ENCODE data around the gene HPCAL1.

HPCAL1 gene

DNA sequence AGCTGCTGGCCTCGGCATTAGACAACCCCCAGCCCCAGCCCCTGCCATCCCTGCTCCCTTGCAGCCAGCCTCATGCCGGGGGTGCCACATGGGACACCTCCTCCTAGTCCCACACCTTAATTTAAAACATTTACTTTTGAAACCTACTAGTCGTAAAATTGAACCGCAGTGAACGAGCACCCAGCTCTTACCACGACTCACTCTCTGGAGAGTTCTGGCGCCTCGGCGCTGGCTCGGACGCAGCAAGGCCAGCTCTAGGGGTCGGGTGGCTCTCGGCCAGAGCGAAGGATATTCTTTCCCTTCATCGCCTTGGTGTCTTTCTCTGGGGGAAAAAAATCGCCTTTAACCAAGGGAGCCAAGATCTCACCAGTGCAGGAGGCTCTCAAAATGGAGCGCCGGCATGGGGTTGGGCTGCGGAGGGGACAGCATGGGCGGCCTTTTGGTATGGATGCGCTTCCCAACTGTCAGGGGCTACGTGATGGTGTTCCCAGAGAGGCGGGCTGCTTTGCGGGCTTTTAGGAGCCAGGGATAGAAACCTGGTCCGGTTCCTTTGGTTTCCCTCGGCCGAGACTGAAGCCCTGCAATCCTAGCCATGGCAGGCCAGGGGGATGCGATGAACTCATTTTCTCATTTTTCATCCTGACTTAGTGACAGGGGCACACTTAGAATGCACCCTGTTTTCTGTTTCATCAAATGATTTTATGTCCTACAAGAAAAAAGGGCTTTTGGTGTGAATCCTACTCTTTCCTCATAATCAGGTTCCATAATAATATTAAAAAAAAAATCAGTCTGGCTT is 2.0 kb downstream of the HPCAL1 start:
- no peak for DNase-seq

DNA sequence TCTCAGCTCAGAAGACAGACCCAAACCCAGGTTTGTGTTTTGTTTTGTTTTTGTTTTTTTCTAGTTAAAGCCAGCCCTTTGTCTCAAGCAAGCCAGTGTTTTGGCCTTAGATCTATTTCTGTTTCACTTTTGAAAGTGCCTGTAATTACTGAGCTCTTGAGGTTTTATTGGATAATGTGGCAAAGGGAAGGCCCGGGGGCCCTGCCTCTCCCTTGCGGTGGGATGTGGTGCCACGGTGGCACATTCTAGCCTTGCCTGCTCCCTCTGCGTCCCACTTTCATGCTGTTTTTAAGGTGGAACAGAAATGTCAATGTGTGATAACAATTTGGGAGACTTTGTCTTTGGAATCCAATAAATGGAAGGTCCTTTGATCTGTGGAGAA is 2.5 kb downstream of the HPCAL1 start:
- peak; percentile 56 for DNase-seq

DNA sequence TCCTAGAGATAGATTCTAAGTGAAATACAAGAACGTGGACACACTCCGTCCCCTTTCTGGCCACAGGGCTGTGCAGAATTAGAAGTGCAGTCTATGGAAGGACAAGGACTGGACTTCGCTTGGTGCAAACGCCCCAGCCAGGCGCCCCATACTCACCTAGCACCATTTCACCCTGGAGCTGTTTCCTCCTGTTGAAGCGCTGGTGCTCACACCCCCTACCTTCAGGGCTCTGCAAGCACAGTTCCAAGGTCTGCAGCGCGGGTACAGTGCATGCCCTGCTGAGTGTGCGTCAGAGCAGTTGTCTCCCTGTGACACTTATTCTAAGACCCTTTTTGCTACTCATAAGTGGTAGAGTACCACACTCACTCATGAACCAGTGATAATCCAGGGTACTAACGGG is 3.0 kb downstream of the HPCAL1 start:
- no peak for DNase-seq

DNA sequence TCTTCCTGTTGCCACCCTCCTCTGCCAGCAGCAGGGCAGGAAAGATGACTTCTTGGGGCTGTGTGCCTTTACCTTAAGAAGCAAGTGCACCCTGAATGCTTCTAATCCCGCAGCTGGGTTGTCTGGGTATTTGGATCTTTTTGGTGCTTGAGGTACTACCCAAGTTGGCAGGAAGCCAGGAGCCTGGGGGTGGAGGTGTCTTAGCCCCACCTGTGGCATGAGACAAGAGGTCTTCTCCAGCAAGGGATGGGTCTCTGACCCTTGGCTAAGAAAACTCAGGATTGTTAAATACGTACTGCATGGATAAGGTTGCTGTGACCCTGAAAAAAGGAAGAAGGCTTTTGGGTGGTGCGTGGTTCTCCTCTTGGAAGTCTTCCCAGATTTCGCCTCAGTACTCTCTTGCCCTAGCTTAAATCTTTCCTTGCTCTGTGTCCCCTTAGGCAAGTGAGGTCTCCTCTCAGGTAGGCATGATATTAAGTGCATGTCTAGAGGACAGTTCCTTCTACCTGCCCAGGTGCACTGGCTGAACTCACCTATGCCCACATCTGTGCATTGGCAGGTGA is 4.3 kb downstream of the HPCAL1 start:
- no peak for DNase-seq

DNA sequence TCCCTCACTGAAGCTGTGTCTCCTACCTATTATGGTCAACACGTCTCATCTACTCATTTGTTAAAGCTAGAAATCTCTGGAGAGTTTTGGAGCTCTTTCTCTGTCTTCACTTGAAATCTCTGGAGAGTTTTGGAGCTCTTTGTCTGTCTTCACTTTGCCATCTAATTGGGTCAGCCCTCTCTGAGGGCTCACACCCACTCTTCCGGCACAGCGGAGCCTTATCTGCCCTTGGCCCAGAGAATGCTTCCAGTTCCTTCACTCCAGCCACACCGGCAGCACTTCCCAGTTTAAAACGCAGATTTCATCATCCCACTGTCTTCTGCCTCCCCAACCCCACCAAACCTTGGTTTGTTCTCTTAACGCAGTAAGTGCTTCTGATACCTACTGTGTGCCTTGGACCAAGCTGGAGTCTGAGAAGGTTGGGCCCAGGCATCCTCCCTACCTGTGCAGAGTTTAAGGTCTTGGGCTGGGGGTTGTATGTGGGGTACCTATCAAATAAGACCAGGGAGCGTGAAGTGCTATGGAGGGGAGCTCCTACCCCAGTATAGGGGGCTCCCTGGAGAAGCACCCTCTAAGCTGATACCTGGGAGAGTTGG is 5.0 kb downstream of the HPCAL1 start:
- no peak for DNase-seq

DNA sequence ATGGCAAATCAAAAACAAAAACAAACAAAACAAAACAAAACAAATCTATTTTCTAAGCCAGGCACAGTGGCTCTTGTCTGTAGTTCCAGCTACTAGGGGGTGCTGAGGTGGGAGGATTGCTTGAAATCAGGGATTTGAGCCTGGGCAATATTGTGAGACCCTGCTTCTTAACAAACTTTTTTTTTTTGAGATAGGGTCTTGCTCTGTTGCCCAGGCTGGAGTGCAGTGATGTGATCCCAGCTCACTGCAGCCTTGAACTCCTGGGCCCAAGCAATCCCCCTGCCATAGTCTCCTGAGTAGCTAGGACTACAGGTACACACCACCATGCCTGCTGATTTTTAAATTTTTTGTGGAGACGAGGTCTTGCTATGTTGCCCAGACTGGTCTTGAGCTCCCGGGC is 6.2 kb downstream of the HPCAL1 start:
- no peak for DNase-seq

DNA sequence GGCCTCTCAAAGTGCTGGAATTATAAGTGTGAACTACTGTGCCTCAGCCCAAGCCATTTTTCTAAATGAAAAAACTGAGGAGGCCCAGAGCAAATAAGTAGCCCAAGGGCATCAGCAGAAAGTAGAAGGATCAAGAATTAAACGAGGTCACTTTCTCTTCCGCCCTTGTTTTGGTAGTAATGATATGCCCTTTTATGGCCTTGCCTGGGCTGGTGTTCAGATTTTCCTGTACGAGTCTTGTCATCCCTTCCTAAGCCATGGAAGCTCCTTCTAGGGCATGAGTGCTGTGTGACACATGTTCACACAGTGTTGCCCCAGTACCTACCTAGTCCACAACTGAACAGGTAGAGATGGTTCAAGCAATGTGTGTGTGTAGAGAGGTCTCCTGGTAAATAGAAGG is 6.6 kb downstream of the HPCAL1 start:
- DNase-seq, result no peak

DNA sequence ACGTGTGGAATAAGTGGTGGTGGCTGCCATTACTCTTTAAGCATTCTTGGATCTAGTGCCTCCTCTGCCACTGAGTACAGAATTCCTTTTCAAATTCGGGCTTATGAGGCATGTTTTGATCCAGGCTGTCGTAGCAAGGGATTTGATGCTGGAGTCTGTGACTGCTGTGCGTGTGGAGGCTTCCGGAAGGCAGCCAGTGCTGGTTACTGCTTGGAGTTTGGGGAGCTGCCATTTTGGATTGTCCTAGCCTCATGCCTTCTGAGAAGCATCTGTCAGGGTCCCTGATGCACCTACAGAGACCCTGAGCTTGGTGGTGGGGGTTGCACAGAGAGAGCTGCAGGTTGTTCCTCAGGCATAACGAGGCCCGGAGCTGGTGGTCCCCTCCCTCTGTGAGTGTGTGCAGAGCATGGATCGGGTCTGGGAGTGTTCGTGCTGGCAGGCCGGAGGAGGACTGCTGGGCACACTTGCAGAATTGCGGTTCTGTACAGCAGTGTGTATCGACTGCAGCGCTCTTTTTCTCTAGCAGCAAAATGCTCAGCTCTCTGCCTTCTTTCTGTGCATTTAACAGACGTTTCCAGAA is 7.7 kb downstream of the HPCAL1 start:
- no peak for DNase-seq

DNA sequence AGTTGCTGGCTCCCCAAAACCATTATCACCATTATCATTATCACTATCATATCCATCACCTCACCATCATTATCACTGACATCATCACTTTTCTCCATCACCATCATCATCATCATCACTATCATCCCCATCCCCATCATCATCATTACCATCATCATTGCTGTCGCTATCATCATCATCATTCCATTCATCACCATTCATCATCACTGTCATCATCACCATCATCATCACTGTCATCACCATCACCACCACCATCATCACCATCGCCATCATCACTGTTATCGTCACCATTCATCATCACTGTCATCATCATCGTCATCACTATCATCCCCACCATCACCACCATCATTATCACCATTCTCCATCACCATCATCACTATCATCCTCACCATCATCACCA is 9.0 kb downstream of the HPCAL1 start:
- no peak for DNase-seq

DNA sequence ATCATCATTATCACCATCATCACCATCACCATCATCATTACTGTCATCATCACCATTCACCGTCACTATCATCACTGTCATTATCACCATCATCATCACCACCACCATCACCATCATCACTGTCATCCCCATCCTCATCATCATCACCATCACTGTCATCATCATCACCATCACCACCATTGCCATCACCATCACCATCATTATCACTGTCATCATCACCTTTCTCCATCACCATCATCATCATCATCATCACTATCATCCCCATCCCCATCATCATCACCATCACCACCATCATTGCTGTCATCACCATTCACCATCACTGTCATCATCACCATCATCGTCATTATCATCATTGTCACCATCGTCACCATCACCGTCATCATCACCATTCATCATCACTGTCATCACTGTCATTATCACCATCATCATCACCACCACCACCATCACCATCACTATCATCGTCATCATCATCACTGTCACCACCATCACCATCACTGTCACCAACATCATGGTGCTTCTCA is 9.8 kb downstream of the HPCAL1 start:
- no peak for DNase-seq

DNA sequence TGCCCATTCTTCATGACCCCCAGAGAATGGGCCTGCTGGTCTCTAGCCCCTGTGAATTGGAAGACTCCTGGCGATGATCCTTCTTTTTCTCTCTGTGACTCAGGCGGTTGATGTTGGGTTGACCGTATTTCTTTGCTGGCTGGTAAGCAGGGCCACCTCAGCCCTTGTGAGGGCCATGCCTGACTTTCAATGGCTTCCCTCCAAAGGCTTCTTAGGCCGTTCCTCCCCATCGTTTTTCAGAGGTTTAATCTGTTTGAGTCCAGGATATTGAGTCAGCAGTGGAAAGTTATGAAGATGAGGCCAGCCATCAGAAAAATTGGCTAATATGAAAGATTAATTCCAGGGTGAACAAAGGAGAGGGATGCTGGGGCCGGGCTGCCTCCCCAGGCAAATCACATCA is 13.6 kb downstream of the HPCAL1 start:
- no peak for DNase-seq

DNA sequence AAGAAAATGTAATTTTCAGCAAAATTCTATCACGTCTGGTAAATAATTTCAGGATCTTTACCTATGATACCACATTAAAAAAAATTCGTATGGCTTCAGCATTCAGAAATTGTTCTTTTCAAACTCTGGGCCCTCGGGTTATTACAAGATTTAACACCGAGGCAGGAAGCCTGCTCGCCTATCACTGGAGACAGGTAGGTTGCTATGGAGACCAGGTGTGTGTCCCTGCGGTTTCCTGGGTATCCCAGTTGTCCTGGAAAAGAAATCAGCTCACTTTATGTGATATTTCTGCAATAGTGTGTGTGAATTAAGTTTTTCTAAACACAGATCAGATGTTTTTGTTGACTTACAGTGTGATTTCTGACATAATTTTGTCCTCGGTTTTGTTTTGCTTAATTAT is 14.2 kb downstream of the HPCAL1 start:
- no peak for DNase-seq

DNA sequence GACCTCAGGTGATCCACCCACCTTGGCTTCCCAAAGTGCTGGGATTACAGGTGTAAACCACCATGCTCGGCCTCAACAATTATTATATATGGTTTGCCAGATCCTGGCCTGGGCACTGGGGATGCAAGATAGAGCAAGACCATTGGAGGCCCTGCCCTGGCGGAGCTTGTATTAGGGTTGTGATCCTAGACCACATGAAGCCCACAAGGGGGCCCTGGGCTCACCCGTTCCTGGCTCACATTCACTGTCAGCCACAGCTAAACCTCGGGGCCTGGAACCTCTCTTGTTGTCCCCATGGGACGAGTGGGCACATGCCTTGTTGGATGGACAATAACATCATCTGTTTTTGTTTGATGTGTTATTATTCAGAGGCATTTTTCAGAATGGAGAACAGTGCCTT is 14.9 kb downstream of the HPCAL1 start:
- DNase-seq, result no peak

DNA sequence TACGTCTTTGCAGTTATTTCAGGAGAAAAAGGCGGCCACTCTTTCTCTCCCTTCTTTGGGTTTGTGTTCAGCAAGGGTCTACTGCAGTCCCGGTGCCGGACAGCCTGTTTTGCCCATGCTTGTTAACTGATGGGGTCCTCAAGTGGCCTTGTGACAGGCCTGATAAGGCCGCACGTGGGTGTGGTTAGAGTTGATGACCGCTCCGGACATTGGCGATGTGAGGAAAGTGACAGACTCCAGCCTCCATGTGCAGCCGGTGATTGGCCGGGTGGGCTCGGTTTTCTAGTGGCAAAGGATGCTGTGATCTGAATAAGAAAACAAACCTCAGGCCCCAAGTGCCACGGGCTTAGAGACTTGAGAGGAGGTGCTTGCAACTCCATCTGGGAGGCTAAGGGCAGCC is 15.6 kb downstream of the HPCAL1 start:
- no peak for DNase-seq

DNA sequence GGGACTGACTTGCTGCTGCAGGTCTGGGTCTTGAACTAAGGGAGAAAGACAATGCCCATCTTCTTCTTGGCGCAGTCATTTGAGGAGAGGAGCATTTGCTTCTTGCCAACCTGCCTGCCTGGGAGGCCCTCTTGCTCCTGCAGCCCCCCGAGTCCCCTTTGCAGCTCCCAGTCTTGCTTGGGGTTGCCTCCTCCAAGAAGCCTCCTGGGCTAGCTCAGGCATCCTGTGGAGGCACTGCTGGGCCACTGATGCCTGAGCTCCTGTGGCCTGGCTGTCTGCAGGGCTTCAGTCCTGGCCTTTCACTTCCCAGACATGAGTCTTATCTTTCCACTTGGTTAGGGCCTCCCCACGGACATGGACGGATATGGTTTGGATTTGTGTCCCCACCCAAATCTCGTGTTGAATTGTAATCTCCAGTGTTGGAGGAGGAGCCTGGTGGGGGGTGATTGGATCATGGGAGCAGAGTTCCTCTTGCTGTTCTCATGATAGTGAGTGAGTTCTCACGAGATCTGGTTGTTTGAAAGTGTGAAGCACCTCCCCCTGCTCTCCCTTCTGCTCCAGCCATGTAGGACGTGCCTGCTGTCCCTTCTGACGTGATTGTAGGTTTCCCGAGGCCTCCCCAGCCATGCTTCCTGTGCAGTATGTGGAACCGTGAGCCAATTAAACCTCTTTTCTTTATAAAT is 17.3 kb downstream of the HPCAL1 start:
- DNase-seq, result no peak

DNA sequence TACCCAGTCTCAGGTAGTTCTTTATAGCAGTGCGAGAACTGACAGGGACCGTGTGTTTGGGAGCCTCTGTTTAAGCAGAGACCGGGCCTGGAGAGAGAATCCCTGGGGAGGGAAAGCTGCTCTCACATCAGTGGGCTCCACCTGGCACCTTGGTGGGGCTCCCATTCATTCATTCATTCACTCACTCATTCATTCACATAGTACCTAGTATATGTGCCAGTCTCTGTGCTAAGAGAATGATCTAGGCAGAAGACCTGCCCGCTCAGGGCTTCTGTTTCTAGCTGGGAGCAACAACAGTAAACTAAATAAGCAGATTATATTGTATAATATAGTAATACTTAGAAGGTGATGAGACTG is 17.8 kb downstream of the HPCAL1 start:
- DNase-seq, result no peak

DNA sequence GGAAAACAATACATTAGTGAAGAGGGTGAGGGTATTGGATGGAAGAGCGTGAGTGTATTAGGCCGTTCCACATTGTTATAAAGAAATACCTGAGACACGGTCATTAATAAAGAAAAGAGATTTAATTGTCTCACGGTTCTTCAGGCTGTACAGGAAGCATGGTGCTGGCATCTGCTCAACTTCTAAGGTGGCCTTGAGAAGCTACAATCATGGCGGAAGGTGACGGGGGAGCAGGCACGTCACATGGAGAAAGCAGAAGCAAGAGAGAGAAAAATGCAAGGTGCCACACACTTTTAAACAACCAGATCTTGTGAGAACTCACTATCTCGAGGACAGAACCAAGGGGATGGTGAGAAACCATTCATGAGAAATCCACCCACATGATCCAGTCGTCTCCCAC is 18.2 kb downstream of the HPCAL1 start:
- no peak for DNase-seq

DNA sequence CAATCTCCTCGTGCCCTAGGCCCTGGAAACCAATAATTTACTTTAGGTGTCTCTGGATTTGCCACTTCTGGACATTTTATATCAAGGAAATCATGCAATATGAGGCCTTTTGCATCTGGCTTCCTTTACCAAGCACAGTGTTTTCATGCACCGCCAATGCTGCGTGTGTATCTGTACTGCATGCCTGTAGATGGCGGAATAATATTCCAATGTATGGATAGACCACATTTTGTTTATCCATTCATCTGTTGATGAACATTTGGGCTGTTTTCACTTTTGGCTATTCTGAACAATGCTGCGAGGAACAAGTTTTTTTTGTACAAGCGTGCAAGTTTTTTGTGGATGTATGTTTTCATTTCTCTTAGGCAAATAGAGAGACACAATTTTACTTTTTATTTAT is 18.9 kb downstream of the HPCAL1 start:
- no peak for DNase-seq

DNA sequence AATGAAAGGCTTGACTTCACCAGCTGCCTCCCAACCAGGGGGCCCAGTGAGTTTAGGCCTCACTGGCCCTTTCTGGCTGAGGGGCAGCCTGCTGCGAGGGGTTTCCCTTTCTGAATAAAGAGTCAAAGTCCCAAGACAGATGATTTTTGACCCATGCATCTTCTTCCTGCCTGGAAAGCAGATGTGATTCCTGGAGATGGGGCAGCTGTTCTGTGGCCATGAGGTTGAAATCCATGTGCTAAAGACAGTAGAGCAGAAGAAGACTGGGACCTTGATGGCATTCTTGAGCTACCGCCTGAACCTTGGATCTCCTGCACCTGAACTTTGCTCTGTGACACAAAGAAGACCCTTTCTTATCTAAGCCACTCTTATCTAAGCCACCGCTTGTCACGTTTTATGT is 19.8 kb downstream of the HPCAL1 start:
- DNase-seq, result no peak

DNA sequence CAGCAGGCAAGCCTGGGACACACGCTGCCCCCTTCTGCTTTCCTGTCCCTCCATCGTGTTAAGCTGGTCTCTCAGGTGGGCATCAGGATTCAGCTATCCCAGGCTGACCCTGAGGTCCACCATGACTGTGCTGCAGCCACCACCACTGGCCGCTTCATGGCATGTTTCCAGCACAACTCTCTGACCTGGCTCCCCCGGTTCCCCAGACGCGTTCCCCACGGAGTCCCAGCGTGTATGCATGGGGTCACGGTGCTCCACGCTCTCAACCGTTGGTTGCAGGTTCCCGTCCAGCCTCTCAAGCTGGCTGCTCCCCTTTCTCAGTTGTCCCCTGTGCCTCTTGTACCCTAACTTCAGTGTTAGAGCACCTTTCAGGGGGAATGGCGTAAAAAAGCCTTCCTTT is 20.3 kb downstream of the HPCAL1 start:
- DNase-seq, result no peak

DNA sequence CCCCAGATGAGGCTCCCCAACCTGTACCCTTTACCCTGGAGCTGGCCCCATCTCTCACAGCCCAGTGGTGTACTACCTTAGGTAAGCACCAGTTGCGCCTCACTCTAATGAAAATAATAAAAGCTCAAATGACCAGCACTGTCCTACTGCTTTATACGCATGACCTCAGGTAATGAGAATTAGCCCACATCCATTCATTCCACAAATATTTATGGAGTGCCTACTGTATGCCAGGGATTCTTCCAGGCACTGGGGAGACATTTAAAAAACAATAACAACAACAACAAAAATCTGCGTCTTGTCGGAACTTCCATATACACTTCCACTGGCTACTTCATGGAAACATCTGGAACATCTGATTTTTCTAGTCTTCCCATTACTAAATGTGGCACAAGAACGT is 20.8 kb downstream of the HPCAL1 start:
- DNase-seq, result no peak

DNA sequence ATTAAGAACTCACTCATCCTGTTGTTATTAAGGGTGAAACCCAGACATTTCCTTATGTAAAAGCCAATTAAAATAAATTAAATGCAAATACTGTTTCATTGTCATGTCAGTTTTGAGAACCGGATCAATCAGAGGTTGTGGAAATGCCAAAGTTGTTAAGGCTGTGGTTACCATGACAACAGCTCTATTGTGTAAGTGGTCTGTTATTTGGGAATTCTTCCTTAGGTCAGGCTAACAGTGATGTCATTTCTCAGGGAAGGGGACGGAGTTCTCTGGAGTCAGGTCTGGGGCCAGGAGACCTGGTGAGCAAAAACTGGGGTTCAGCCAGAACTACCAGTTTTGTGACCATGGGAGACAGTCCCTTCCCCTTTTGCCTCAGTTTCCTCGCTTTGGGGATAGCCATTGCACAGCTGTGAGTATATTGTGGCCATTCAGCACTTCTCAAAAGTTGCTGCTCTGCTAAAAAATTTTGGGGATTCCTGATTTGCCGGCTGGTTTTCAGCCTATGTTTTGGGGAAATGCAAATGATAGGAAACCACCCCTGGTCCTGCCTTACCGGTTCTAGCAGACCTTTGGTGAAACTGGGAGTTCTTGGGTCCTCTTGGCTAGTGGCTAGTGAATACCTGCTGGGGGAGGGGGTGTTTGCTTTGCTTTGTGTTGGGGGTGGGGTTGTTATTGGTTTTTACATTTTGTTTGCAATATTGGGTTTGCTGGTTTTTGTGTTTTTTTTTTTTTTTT is 21.6 kb downstream of the HPCAL1 start:
- no peak for DNase-seq

Measured in NCI-H1105 (cell line).